HG03139 (cell line): ENCODE data around the gene ACTR1A.
A peak's percentile ranks its signal among the peaks of the same experiment; 100 is the strongest.
"Not testable (repeated sequence)": the region's sequence is repeated elsewhere in the genome, so short reads cannot be mapped to it uniquely, and the experiment has no call there.

Experiments used
- ATAC-seq: cut with Tn5 transposase; IDR thresholded peaks from one replicate; pipeline ENCODE4 v1.9.1; 2021; ENCODE audit not compliant: unreplicated experiment

Gene ACTR1A

DNA sequence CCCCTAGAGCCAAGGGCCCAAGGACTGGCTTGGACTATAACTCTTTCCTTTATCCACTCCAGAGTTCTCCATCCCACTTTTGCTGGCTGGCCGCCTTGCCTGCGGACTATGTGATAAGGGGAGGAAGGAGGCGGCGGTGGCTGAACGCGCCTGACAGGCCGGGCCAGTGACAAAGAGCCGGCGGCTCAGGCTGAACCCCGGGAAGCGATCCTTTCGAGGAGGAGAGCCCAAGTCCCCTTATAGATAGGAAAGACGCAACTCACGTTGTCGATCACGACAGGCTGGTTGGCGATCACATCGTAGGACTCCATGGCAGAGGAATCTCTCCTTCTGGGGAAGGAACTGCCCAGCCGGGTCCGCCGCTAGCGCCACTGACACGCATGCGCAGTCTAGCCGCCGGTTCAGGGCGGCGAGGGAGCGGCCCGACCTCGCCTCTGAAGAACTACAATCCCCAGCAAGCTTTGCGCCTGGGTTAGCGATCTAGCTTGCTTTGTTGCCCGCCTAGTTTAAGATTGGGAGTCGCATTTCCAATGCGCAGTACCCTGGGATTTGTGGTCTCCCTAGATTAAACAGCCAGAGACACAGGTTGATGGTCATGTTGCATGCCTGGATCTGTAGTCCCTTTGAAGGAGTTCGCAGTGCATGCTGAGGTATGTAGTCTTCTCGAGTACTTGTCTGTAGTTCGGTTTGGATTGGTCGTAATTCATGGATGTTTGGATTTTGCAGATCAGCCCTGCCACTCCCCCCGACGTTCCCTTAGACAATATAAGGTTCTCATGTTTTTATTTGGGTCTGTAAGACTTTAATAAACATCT, at the start of gene ACTR1A:
Gene ACTR1A, minus strand, starts transcription at position 376 of the 815 bp plus-strand sequence. Its CDS starts 65 bp downstream, at position 311.
- ATAC-seq: peak; percentile 49

DNA sequence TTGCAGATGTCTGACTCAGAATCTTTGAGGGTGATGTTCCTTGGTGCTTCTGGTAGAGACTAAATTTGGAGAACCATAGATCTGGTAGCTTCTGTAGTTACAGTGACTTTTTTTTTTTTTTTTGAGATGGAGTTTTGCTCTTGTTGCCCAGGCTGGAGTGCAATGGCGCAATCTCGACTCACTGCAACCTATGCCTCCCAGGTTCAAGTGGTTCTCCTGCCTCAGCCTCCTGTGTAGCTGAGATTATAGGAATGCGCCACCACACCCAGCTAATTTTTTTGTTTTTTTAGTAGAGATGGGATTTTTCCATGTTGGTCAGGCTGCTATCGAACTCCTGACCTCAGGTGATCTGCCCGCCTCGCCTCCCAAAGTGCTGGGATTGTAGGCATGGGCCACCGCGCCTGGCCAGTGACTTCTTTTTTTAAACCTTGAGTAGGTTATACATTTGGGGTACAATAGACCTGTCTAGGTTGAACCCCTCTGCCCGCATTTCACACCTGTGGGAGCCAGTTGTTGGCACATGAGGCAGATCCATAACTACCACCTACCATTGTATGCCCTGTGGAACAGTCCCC, 48.2 kb upstream of the ACTR1A start:
- no peak for ATAC-seq

DNA sequence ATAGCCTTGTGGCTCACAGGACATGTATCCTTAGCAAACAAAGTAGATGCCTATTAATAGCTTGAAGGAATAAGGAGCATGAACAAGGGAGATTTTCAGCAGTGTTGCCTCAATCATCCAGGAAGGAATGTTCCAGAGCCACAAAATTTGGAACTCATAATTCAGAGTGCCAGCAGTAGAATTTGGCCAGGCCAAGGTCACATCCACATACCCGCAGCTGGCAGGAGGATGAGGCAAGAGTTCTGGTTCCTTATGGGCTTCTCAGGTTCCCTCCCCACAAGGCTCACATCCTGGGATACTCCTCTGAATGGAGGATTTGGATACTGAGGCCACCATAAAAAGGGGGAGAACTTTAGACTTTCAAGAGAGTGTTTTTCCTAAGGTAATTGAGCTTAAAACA, 47.0 kb upstream of the ACTR1A start:
- ATAC-seq: no peak

DNA sequence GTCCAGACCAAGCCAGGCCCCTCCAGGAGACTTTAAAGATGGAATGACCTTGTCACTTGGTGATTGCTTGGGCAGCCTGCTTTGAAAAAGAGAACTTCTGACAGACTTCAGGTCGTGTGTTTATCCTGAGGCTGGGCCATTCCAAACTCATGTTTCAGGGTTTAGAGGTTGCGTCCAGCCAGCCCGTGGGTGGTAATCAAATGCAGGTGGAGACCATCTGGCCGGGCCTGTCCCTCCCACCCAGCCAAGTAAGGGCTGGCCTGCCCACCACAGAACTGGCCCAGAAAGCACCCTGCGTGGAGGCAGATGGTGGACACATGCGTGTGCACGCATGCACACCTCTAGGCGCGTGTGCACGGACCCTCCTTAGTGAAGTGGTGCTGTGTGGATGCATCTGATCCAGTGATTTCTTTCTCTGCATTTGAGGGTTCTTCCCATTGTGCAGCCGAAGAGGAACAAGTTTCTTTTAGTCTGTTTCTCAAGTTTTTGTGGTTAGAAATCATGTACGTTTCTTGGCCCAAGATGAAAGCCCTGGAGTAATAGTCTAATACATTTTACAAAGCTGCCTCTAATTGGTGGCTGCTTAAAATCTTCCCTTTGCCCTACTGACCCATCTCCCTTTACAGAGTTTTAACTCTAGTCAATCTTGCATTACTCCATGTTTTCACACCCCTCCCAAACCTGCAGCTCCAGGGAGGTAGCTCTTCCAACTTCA, 44.3 kb upstream of the ACTR1A start:
- ATAC-seq: no peak

DNA sequence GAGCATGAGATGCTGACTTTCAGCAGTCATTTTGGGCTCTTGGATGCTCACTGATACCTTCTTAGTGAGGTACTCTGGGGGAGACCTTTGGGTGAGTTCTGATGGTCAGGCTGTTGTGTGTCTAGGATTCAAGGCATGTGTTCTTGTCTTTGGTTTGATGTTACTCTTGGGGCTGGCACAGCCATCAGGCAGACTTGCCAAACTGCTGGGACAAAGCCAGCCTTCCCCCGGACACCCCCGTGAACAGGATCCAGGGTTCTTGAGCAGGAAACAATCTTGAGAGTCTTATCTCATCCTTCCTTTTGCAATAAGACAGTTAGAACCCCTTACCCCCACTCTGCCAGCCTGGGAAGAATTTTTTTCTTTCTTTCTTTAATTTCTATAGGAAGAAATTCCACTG, 43.5 kb upstream of the ACTR1A start:
- ATAC-seq: no peak

DNA sequence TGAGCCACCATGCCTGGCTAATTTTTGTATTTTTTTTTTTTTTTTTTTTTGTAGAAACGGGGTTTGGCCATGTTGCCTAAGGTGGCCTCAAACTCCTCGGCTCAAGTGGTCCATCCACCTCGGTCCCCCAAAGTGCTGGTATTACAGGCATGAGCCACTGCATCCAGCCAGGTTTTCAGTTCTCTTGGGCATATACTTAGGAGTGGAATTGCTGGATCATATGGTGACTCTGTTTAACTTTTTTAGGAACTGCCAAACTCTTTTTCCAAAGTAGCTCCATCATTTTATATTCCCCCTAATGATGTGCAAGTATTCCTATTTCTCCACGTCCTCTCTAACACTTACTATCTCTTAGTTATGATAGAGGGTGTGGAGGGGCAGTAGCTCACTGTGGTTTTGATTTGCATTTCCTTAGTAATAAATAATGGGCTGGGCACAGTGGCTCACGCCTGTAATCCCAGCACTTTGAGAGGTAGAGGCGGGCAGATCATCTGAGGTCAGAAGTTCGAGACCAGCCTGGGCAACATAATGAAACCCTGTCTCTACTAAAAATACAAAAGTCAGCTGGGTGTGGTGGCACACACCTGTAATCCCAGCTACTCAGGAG, 42.9 kb upstream of the ACTR1A start:
- no peak for ATAC-seq

DNA sequence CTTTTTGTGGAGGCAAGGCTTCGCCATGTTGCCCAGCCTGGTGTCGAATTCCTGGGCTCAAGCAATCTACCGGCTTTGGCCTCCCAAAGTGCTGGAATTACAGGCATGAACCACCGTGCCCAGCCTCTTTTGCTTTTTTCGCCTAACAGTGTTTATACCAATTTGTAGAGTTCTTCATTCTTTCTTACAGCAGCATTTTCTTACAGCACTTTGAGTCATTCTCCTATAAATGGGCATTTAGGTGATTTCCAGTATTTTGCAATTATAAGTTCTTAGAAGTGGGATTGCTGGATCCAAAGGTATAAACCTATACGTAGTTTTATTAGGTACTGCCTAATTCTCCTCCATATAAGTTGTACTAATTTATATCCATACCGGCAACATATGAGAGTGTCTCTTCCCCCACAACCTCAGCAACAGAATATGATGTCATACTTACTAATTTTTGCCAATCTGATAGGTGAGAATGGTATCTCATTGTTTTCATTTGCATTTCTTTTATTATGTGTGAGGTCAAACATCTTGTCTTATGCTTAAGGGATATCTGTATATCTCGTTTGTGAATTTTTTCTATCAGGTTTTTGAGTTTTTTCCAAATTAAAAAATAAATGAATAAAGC, 40.4 kb upstream of the ACTR1A start:
- ATAC-seq: no peak

DNA sequence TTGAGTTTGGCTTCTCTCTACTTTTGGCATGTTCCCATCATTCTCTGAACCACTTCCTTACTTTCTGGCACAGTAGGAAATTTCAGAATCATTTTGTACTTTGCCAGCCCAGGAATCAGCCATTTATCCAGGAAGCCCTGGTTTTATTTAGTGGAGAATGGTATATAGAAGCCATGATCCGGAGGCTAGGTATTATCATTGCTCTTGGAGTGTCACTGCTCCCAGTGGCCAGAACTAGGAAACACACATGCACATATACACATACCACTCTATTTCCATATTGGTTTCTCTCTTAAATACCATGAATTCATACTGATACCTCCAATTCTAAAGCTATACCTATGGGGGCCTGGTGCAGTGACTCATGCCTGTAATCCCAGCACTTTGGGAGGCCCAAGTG, 37.5 kb upstream of the ACTR1A start:
- ATAC-seq: no peak

DNA sequence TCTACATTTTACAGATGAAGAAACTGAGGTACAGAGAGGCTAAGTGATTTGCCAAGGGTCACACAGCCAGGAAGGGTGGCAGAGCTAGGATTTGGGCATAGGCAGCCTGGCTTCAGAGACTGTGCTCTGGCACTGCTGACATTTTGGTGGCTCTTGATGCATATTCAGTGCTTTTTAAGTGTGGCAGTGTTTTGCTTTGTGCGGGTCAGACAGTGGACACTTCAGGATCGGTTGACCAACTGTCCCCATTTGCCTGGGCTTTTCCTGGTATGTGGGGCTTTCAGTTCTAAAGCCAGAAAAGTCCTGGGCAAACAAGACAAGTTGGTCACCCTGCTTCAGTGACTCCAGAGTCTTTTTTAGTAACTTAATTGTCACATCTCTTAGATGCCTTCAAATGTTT, 36.3 kb upstream of the ACTR1A start:
- ATAC-seq: no peak

DNA sequence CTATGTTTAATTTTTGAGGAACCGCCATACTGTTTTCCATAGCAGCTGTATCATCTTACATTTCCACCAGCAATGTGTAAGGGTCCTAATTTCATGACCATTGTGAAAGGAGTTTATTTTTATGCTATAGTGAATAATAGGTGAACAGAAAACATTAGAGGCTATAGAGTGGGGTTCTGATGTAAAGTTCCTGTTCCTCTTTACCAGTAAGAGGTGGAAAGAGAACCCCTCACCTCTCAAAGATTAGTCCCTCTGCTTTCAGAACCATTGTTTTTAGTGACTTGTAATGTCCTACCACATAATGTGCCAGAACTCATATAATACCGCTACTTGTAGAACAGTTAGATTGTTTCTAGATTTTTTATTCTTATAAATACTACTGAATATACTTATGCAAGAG, 35.4 kb upstream of the ACTR1A start:
- no peak for ATAC-seq

DNA sequence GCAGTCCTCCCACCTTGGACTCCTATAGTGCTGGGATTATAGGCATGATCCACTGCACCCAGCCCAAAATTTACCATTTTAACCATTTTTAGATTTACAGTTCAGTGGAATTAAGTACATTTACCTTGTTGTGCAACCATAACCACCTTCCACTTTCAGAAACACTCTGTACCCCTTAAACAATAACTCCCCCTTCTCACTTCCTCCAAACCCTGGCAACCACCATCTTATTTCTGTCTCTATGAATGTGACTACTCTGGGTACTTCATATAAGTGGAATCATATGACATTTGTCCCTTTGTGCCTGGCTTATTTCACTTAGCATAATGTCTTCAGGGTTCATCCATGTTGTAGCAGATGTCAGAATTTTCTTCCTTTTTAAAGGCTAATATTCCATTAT, 34.9 kb upstream of the ACTR1A start:
- no peak for ATAC-seq

DNA sequence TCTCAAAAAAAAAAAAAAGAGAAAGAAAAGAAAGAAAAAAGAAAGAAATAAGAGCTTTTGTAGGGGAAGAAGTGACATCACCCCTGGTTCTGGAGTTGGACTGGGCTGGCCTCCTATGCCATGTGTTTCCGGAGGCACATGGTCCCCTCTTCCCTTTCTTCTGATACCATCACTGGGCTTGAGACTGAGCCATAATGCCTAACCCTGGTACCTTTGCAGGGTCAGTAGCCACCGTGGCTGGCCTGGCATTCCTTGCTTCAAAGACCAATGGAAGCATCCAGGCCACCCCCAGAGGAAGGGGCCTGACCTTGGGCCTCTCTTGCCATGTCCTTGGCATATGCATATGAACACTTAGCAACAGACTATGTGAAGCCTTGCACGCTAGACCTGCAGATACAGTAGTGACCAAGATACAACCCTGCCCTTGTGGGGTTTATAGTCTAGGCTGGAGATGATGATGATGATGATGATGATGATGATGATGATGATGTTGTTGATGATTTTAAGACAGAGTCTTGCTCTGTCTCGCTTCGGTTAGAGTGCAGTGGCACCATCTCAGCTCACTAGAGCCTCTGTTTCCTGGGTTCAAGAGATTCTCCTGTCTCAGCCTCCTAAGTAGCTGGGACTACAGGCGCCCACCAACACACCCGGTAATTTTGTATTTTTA, 33.1 kb upstream of the ACTR1A start:
- no peak for ATAC-seq

DNA sequence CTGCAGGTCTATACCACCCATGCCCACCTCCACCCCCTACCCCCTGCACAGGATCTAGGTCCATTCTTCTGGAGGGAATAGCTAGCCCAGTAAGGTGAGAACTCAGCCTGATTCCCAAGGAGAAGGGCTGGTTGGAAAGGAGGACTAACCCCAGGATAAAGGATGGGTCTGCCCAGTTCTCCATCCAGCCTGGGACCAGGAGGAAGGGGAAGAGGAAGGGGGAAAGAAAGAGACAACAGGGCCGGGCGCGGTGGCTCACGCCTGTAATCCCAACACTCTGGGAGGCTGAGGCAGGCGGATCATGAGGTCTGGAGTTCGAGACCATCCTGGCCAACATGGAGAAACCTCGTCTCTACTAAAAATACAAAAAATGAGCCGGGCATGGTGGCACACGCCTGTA, 32.5 kb upstream of the ACTR1A start:
- ATAC-seq: not testable (repeated sequence)

DNA sequence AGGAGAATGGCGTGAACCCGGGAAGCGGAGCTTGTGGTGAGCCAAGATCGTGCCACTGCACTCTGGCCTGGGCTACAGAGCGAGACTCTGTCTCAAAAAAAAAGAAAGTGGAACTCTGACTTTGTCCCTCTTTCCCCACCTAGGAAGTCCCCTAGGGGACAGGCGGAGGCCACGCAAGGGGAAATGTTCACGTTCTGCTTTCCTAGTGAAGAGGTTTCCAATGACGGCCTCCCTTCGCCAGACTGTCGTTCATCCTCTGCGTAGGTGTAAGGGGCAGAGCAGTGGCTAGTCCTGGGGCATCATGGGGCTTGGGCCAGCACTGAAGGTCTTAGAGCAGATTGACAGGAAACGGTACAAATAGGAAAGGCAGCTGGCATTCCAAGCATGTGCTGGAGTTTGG, 31.8 kb upstream of the ACTR1A start:
- no peak for ATAC-seq

DNA sequence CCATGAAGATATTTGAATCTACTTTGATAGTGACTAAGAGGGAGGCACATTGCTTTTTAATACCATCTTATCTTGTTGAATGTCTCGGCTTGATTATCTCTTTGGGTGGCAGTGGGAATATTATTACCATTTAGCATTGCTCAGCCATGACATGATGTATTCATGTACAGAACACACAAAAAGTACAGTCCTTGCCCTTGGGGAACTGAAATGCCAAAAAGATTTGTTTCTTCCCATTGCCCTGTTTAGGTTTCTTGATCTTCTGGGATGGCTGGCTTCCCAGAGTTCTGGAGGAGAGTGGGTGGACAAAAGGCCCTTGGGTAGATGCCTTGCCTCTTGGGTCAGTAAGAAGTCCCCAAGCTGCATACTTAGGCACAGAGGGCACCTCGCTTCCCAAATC, 25.0 kb upstream of the ACTR1A start:
- no peak for ATAC-seq

DNA sequence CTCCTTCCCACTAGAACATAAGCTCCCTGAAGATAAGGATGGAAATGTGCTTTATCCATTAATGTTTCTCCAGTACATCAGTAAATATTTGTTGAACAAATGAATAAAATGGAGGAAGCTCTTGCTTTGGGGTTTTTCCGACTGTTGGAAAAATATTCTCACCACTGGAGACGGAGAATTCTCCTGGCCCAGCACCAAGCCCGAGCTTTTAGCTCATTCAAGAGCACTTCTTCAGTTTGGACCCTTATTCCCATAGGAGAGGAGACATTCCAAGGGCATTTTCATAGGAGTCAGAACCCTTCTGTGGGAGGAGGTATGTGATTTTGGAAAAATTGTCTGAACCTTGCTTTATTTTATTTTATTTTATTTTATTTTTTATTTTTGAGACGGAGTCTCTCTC, 22.2 kb upstream of the ACTR1A start:
- no peak for ATAC-seq

DNA sequence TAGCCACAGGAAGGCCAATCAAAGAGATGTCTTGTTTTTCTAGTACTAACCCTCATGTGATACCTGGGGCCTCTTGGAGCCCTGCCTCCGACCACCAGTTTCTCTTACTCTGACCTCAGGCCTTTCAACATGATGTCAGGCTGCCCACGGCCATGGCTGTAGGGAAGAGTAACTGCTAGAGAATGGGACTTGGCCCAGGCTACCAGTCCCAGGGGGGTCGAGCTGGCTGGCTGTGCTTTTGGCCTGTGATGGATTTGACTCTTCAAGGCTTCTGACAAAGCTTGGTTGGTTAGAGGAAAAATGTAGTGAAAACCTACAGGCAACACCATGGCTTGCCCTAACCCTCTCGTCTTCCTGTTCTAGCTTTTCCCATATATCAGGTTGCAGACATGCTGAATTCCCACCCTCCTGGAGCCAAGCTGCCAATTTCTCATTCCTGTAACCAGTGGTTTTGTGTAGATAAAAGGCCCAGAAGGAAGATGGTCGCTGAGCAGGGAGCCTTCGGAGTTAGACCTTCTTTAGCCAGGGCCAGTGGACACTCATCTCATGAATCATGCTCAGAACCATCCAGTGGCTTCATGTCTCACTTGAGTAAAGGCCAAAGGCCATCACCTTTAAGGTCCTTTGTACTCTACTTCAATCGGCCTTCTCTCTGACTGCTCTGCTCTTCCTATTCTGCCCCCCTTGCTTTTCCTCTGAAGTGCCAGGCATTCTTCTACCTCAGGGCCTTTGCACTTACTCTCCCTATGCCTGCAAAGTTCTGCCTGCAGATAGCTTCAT, 20.9 kb upstream of the ACTR1A start:
- no peak for ATAC-seq

DNA sequence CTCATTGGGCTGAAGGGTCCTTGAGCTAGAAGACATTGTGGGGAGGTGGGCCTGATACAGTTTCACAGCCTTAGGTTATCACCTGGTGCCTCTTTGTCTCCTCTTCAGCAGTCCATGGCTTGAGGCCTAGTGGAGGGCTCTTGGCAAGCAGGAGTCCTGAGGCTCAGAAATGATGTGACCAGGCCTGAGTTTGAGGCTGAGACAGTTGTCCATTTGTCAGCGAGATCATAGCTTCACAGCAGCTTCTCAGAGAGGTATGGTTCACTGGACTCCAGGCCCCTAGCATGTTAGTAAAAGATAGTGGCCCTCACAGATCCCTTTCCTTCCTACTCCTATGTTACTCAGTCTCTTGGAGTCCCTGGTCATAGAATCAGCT, 20.4 kb upstream of the ACTR1A start:
- ATAC-seq: no peak

DNA sequence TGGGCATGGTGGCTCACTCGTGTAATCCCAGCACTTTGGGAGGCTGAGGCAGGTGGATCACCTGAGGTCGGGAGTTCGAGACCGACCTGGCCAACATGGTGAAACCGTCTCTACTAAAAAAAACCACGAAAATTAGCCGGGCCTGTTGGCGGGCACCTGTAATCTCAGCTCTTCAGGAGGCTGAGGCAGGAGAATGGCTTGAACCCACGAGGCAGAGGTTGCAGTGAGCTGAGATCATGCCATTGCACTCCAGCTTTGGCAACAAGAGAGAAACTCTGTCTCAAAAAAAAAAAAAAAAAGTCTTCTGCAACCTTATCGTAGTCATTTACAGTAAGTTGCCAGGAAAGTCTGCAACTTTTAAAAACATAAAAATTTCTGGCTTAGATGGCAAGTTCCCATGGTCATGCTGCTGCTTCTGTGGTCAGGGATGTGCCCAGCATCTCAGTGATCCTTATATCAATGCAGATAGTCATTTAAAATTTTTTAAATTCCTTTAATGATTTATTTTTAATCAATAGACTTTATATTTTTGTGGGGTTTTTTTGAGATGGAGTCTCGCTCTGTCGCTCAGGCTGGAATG, 16.8 kb upstream of the ACTR1A start:
- no peak for ATAC-seq

DNA sequence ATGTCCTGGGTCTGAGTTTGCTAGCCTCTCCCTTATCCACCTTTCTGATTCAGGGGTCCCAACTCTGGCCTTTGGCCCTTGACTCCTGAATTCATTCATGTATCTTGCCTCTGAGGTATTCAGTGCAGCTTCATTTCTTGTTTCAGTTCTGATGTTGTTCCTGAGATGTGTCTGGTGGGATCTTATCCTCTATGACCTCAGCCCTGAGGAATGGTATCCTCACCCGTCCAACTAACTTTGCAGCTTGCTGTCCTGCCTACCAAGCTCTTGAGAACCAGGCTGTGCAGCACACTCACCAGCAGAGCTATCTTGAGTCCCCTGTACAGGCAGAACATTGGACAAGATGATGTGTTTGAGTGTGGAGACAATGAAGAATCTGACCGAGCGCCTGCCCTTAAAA, 15.0 kb upstream of the ACTR1A start:
- no peak for ATAC-seq
